Prostate gland (tissue), 2 donors: ENCODE measurements around the gene AHR. TPM values are rescaled to one million over a fixed set of nuclear protein-coding genes. Genes with fewer than 3 reads are reported as not detected.

Source experiments
- DNase-seq: peaks from one replicate; pipeline ENCODE4 v3.0.0-alpha.2; 2019; ENCODE audit warnings: low spot score
- H3K27ac ChIP-seq, 2 donors: fragments of 200-600 bp; sonication (generic); 2 replicates each; pipeline ENCODE4 v1.5.1; 2017 to 2019
- H3K27me3 ChIP-seq: fragments of 200-600 bp; sonication (generic); replicated peaks from 2 replicates; pipeline ENCODE4 v1.5.1; 2019; ENCODE audit not compliant: insufficient read depth
- H3K36me3 ChIP-seq, 2 donors: fragments of 200-600 bp; sonication (generic); 1 replicate in 1 of 2; 2 replicates in 1 of 2; pipeline versions ENCODE4 v1.5.1 to v1.8.1; 2017 to 2019
- H3K4me1 ChIP-seq: fragments of 200-600 bp; sonication (generic); replicated peaks from 2 replicates; pipeline ENCODE4 v1.5.1; 2019
- H3K4me3 ChIP-seq, 2 donors: fragments of 200-600 bp; sonication (generic); 2 replicates each; pipeline ENCODE4 v1.5.1; 2017 to 2019
- H3K9me3 ChIP-seq: fragments of 200-600 bp; sonication (generic); 2 replicates; pipeline ENCODE4 v1.5.1; 2017
- POLR2A ChIP-seq: fragments of 450-650 bp; IDR thresholded peaks from one replicate; pipeline ENCODE4 v1.6.1; 2016; ENCODE audit warnings: antibody characterized with exemption, mild to moderate bottlenecking
- POLR2AphosphoS5 ChIP-seq: sonication (generic); formaldehyde crosslinking; IDR thresholded peaks from one replicate; pipeline ENCODE4 v1.6.1; 2017; ENCODE audit warnings: antibody characterized with exemption
- WGBS: methylation state at CpG from one replicate; pipeline ENCODE4 v1.1.5; 2018; 5-methylcytosine and 5-hydroxymethylcytosine counted together
- intact Hi-C: fragments of 100-400 bp; cut with DNase I; formaldehyde crosslinking; loops from one replicate; pipeline ENCODE4 v1.14.2; 2022
- total RNA-seq, 2 donors: library from RNA; depleted of rRNA; stranded (reverse); fragments of >200 nt; gene quantifications; one replicate each; pipeline ENCODE4 v1.1.0, GENCODE V29; 2016
- TF ChIP-seq, protein P1 (sequence below), 4 experiments: fragments of 200-600 bp in 2 of 4; fragments of 450-650 bp in 2 of 4; sonication (generic) in 2 of 4; IDR thresholded peaks; 1 replicate in 3 of 4; 2 replicates in 1 of 4; pipeline ENCODE4 v1.5.1; 2016 to 2019; ENCODE audit warnings: antibody characterized with exemption in 4 of 4, mild to moderate bottlenecking in 2 of 4, moderate library complexity in 2 of 4

The AHR gene
- total RNA-seq, 2 donors from 2014 or later: 49.4 to 55.7 TPM

DNA sequence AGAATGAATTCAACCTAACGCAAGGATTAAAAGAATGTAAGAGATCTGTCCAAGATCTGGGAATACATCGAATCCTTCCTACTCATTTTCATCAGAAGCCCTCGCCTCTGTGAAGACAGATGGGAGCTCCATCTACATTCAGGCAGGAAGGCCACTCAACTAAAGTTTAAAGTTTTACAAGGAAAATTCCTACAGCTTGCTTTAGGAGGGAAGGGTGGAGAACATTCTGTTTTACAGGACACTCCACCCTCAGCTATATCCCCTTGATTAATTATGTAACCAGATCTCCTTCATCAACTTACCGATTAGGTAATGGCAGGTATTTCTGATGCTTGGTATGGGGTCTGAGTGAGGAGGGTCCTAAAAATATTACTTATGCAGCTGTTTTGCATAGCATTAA is 5.6 kb upstream of the AHR start:
- Histone ChIP-seq H3K27ac (no peak overlapping the region), H3K4me3 (no peak overlapping the region), H3K27me3 (no peaks in the 10 kb centered on the region), H3K36me3 (no peaks in the 10 kb centered on the region), H3K9me3 (no peaks in the 10 kb centered on the region), H3K4me1 (no peaks in the 10 kb centered on the region)
- WGBS: 80% methylated on average over 4 of the region's 4 CpGs
- intact Hi-C loops: no loop called here
- DNase-seq: no peak
- TF ChIP-seq, protein P1, sequence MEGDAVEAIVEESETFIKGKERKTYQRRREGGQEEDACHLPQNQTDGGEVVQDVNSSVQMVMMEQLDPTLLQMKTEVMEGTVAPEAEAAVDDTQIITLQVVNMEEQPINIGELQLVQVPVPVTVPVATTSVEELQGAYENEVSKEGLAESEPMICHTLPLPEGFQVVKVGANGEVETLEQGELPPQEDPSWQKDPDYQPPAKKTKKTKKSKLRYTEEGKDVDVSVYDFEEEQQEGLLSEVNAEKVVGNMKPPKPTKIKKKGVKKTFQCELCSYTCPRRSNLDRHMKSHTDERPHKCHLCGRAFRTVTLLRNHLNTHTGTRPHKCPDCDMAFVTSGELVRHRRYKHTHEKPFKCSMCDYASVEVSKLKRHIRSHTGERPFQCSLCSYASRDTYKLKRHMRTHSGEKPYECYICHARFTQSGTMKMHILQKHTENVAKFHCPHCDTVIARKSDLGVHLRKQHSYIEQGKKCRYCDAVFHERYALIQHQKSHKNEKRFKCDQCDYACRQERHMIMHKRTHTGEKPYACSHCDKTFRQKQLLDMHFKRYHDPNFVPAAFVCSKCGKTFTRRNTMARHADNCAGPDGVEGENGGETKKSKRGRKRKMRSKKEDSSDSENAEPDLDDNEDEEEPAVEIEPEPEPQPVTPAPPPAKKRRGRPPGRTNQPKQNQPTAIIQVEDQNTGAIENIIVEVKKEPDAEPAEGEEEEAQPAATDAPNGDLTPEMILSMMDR (IDR thresholded peaks at IDR 0.05): no peak
- TF ChIP-seq POLR2AphosphoS5: no peak
- no peak for TF ChIP-seq POLR2A

DNA sequence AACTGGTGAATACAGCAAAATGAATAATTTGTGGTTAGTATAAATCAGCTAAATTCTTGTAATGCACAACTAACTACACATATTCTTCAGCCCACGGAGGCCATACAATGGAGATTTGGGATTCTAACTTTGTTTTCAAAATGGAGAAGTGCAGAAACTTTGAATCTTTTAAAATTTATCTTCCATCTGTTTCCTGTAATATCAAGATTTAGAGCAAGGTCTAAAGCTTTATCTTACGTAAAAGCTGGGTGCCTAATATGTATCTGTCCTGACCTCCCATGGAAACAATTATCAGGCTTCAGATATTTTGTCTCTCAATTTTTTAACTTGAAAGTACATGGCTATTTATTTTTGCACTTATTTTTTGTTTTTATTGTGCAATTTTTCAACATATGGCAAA is 5.0 kb upstream of the AHR start:
- no peak for TF ChIP-seq POLR2AphosphoS5
- TF ChIP-seq, protein P1 (IDR thresholded peaks at IDR 0.05): no peak
- no peak for TF ChIP-seq POLR2A
- H3K9me3 ChIP-seq: no peaks in the 10 kb centered on the region
- no peaks in the 10 kb centered on the region for H3K36me3 ChIP-seq
- no peak overlapping the region for H3K27ac ChIP-seq
- DNase-seq: no peak
- H3K27me3 ChIP-seq: no peaks in the 10 kb centered on the region
- 87% methylated on average over 2 of the region's 2 CpGs for WGBS
- intact Hi-C loops: no loop called here
- H3K4me1 ChIP-seq: no peaks in the 10 kb centered on the region
- no peak overlapping the region for H3K4me3 ChIP-seq

DNA sequence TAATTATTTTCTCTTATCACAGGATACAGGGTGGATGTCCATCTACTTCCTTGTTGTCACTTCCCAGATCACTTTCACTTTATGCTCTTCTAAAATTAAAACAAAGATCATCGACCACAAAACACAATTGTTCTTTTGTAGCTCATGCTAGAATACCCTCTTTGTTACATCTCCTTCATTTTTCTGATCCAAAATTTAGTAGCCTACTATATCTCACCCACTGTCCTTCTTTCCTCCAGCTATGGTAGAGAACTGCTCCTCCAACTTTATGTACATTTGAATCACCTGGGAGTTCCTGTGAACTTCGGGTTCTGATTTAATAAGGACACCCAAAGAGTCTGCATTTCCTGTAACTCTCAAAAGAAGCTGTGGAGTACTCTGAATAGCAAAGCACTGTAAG is 1.2 kb upstream of the AHR start:
- Histone ChIP-seq H3K36me3 (no peaks in the 10 kb centered on the region), H3K4me1 (no peaks in the 10 kb centered on the region), H3K9me3 (no peaks in the 10 kb centered on the region), H3K4me3 (no peak overlapping the region), H3K27me3 (no peaks in the 10 kb centered on the region), H3K27ac (no peak overlapping the region)
- no peak for DNase-seq
- intact Hi-C loops: no loop called here
- 42% methylated on average over 2 of the region's 2 CpGs for WGBS
- TF ChIP-seq POLR2A: no peak
- TF ChIP-seq POLR2AphosphoS5: no peak
- TF ChIP-seq, protein P1 (IDR thresholded peaks at IDR 0.05): no peak

DNA sequence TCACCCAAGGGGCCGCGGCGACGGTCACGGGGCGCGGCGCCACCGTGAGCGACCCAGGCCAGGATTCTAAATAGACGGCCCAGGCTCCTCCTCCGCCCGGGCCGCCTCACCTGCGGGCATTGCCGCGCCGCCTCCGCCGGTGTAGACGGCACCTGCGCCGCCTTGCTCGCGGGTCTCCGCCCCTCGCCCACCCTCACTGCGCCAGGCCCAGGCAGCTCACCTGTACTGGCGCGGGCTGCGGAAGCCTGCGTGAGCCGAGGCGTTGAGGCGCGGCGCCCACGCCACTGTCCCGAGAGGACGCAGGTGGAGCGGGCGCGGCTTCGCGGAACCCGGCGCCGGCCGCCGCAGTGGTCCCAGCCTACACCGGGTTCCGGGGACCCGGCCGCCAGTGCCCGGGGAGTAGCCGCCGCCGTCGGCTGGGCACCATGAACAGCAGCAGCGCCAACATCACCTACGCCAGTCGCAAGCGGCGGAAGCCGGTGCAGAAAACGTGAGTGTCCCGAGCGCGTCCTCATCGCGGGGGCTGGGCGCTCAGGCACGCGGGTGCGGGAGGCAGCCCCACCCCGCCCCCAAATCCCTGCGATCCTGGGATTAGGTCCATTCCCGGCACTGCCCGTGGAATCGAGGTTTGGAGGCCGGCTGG is 509 bp downstream of the AHR start:
- H3K4me1 ChIP-seq: no peaks in the 10 kb centered on the region
- intact Hi-C loops: no loop called here
- peak overlapping the region; percentile 86 to 88 for H3K27ac ChIP-seq
- no peaks in the 10 kb centered on the region for H3K27me3 ChIP-seq
- no peaks in the 10 kb centered on the region for H3K9me3 ChIP-seq
- under 1% methylated on average over 32 of the region's 81 CpGs for WGBS
- no peaks in the 10 kb centered on the region for H3K36me3 ChIP-seq
- peak; percentile 38 for DNase-seq
- peak overlapping the region; percentile 76 to 91 for H3K4me3 ChIP-seq
- no peak for TF ChIP-seq POLR2AphosphoS5
- TF ChIP-seq POLR2A: no peak
- TF ChIP-seq, protein P1 (IDR thresholded peaks at IDR 0.05): no peak

DNA sequence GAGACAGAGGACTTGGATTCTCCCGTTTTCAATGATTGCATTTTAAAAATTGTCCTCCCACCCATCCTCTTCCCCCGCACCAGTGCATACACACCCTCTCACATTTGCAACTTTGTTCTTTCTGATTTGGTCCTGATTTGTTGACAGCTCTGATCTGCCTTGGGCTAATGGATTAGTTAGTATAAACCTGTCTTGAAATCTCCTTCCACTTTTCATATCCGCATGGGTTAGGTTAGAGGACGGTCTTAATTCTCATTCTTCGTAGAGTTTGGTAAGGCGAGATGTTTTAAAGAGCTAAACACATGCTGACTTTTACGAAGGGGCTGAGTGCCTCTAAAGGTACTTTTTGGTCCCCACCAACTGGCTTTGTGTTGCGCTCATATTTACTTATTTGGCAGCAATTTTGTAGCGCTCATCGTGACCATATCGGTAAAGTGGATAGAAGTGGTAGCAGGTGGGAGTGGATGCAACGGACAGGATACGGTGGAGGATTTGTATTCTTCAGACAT is 1.1 kb downstream of the AHR start:
- TF ChIP-seq, protein P1 (IDR thresholded peaks at IDR 0.05): no peak
- no peak for TF ChIP-seq POLR2A
- no peak for TF ChIP-seq POLR2AphosphoS5
- H3K9me3 ChIP-seq: no peaks in the 10 kb centered on the region
- no peak for DNase-seq
- no peaks in the 10 kb centered on the region for H3K27me3 ChIP-seq
- WGBS: 1% methylated on average over 13 of the region's 13 CpGs
- no peaks in the 10 kb centered on the region for H3K36me3 ChIP-seq
- H3K4me3 ChIP-seq: peak overlapping the region; percentile 76 to 91
- H3K27ac ChIP-seq: peak overlapping the region; percentile 86 to 88
- intact Hi-C loops: no loop called here
- H3K4me1 ChIP-seq: no peaks in the 10 kb centered on the region
